GM19193 (cell line): ENCODE data around the gene CAMSAP2.
A peak's percentile ranks its signal among the peaks of the same experiment; 100 is the strongest.

Experiments
- POLR2A ChIP-seq: IDR thresholded peaks from 4 replicates; pipeline ENCODE4 v1.6.1; 2011; ENCODE audit not compliant: insufficient read depth, insufficient read length; ENCODE audit errors: extremely low read depth

Gene CAMSAP2

GRCh38 chr1:200727257-200727656, 11.4 kb upstream of the CAMSAP2 start:
- no peak for TF ChIP-seq POLR2A

- no peak for TF ChIP-seq POLR2A
These were observed 8.8 kb upstream of the CAMSAP2 start for GRCh38 chr1:200729863-200730262.

DNA sequence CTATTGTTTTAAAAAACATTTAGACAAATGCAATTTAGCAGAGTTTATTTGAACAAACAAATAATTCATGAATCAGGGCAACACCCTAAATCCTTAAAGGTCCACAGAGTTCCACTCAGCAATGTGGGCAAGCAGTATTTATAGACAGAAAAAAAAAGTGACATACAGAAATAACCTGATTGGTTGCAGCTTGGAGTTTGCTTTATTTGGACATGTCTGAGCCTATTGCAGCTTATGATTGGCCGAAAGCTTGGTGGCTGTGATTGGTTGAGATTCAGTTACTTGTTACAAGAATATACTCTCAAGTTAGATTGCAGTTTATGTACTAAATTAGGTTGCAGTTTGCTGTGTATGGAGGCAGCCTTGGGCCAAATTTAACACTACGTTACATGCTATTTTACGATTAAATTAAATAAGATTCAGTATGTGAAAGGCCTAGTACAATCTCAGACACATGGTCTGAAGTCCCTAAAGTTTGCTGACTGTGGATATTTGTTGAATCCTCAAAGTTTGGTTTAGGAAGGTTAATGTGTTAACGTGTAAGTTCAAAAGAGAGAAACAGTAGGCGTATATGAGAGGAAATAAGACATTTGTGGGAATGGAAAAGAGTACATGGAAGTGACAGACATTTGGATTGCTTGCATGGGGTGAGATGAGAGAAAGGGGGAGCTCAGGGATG, 6.9 kb upstream of the CAMSAP2 start:
- TF ChIP-seq POLR2A = no peak

- TF ChIP-seq POLR2A = no peak
These were observed 6.3 kb upstream of the CAMSAP2 start for GRCh38 chr1:200732438-200732837.

GRCh38 chr1:200733907-200734306, 4.8 kb upstream of the CAMSAP2 start:
- TF ChIP-seq POLR2A = no peak

DNA sequence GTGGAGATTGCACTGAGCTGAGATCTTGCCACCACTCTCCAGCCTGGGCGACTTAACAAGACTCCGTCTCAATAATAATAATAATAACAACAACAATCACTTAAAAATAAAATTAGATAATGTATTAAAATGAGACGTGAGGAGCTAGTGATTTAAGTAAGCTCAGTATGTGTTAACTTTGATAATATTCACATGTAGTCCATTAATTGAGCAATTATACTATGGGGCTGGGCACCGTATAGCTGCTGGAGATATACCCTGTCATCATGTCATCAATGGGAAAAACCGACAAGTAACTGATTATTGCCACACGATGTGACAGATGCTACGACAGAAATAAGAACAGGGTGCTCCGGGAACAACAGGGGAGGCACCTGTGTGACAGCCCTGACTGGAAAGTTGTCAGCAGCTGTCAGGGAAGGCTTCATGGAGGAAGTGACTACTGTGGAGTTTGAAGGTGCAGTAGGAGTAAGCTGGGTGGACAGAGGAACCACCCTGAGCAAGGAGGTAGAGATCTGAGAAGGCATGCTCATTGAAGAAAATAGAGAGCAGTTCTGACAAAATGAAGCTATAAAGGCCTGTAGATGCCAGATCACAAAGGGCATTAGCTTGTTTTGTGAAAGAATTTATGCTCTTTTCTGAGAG, 924 bp upstream of the CAMSAP2 start:
- no peak for TF ChIP-seq POLR2A

- TF ChIP-seq POLR2A = peak; percentile 60
These were observed 407 bp downstream of the CAMSAP2 start for GRCh38 chr1:200738949-200739651.

DNA sequence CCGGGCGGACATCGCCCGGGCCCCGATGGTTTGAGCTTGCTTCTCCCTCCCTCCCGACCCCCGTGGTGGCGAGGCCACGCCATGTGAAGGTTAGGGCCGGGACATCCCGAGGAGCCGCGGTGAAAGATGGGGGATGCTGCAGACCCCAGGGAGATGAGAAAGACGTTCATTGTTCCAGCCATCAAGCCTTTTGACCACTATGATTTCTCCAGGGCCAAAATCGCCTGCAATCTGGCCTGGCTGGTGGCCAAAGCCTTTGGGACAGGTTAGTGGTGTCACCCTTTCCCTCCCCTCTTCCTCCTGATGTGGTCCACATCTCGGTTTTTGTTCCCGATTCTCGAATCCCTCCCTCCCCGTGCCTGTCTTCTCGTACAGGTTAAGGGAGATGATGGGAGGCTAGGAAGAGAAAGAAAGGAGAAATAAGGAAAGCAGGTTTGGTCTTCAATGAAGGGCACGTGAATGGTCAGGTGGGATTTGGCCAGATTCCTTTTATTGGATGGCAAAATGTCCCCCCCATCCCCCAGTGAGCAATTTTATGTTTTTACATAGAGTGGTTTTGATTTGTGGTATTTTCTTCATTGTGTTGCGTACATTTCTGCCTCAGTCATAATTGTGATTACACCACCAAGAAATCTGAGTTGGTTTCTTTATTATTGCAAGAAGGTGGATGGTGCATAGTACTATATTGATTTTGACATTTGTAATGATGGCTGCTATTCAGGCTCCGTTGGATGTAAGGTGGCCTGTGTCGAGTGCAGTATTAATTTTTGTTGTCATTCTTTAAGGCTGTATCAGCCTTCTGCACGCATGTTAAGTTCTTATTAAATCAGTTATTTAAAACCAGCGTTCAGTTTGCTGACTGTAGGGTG, 1.2 kb downstream of the CAMSAP2 start:
- no peak for TF ChIP-seq POLR2A

GRCh38 chr1:200740571-200741208, 2.0 kb downstream of the CAMSAP2 start:
- no peak for TF ChIP-seq POLR2A

- no peak for TF ChIP-seq POLR2A
These were observed 3.0 kb downstream of the CAMSAP2 start for GRCh38 chr1:200741551-200742207.

- TF ChIP-seq POLR2A = no peak
These were observed 5.5 kb downstream of the CAMSAP2 start for GRCh38 chr1:200744143-200744542.

DNA sequence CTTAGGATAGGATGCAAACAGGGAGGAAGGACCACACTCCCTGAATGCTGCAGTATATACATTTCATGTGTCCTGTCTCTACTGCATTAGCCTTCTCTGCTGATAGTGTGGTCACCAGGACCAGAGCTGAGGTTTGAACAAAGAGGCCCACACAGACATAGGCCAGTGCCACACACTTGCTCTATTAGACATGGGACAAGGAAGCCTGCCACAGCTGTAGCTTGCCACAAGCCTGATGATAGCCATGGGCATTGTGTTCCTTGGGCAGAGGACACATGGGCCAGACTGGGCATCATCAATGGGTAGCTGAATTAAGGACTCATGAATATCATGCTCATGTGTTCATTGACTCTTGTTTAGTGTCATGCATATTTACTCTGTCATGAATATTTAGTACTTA, 10.4 kb downstream of the CAMSAP2 start:
- no peak for TF ChIP-seq POLR2A

DNA sequence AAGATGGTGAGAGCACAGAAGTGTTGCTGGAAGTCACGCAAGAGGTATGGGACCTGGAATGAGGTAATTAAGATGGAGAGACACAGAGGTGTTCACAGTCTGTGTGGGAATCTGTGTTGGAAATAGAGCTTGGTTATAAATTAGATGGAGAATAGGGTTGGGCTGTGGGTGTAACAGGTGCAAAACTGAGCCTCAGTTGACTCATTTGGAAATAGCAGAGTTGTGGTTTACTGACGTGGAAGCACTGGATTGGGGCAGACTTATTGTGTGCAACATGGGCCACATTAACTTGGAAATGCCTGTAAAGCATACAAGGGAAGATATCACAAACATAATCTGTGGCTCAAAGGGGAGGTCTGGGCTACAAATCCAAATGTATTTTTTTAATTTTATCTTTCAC, 13.0 kb downstream of the CAMSAP2 start:
- no peak for TF ChIP-seq POLR2A

- TF ChIP-seq POLR2A = no peak
These were observed 15.0 kb downstream of the CAMSAP2 start for GRCh38 chr1:200753650-200754198.
